PC-9 (cell line): ENCODE measurements around the gene FAM209B.

ENCODE experiments used
- EZH2 ChIP-seq: fragments of 200-600 bp; sonication (generic); IDR thresholded peaks from 2 replicates; pipeline ENCODE4 v1.8.0; 2017; ENCODE audit warnings: antibody characterized with exemption, low read depth
- TF ChIP-seq, protein P1 (sequence below): fragments of 200-600 bp; sonication (generic); conservative IDR thresholded peaks from 2 replicates; pipeline ENCODE4 v1.6.1; 2017; ENCODE audit warnings: mixed run types, antibody characterized with exemption, mild to moderate bottlenecking, moderate library complexity

GRCh38 chr20:56566621-56567020 lies 33.6 kb downstream of the FAM209B start:
- TF ChIP-seq, protein P1, sequence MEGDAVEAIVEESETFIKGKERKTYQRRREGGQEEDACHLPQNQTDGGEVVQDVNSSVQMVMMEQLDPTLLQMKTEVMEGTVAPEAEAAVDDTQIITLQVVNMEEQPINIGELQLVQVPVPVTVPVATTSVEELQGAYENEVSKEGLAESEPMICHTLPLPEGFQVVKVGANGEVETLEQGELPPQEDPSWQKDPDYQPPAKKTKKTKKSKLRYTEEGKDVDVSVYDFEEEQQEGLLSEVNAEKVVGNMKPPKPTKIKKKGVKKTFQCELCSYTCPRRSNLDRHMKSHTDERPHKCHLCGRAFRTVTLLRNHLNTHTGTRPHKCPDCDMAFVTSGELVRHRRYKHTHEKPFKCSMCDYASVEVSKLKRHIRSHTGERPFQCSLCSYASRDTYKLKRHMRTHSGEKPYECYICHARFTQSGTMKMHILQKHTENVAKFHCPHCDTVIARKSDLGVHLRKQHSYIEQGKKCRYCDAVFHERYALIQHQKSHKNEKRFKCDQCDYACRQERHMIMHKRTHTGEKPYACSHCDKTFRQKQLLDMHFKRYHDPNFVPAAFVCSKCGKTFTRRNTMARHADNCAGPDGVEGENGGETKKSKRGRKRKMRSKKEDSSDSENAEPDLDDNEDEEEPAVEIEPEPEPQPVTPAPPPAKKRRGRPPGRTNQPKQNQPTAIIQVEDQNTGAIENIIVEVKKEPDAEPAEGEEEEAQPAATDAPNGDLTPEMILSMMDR = no peak
- no peak for TF ChIP-seq EZH2
